GM23248 (cell line): ENCODE data around the gene PHF11.

Experiments used
- EZH2 ChIP-seq: fragments of 200-600 bp; sonication (generic); IDR thresholded peaks from 2 replicates; pipeline ENCODE4 v1.6.1; 2018; ENCODE audit warnings: antibody characterized with exemption, mild to moderate bottlenecking; ENCODE audit not compliant: insufficient read depth, poor library complexity, severe bottlenecking
- EZH2phosphoT487 ChIP-seq: fragments of 200-600 bp; sonication (generic); IDR thresholded peaks from 2 replicates; pipeline ENCODE4 v1.6.1; 2018; ENCODE audit warnings: antibody characterized with exemption, moderate library complexity, mild to moderate bottlenecking, low read depth; ENCODE audit not compliant: insufficient read depth

GRCh38 chr13:49549289-49549688 lies 53.5 kb downstream of the PHF11 start:
- TF ChIP-seq EZH2 (no peak), EZH2phosphoT487 (no peak)
